22Rv1 (cell line): ENCODE results near the gene PPIL4.

Experiments
- ZFX ChIP-seq: fragments of 450-650 bp; IDR thresholded peaks from 2 replicates; pipeline ENCODE4 v1.6.1; 2017; ENCODE audit warnings: antibody characterized with exemption, borderline replicate concordance
- TF ChIP-seq, protein P1 (sequence below): fragments of 450-650 bp; IDR thresholded peaks from 2 replicates; pipeline ENCODE4 v1.5.1; 2017; ENCODE audit warnings: mild to moderate bottlenecking

DNA sequence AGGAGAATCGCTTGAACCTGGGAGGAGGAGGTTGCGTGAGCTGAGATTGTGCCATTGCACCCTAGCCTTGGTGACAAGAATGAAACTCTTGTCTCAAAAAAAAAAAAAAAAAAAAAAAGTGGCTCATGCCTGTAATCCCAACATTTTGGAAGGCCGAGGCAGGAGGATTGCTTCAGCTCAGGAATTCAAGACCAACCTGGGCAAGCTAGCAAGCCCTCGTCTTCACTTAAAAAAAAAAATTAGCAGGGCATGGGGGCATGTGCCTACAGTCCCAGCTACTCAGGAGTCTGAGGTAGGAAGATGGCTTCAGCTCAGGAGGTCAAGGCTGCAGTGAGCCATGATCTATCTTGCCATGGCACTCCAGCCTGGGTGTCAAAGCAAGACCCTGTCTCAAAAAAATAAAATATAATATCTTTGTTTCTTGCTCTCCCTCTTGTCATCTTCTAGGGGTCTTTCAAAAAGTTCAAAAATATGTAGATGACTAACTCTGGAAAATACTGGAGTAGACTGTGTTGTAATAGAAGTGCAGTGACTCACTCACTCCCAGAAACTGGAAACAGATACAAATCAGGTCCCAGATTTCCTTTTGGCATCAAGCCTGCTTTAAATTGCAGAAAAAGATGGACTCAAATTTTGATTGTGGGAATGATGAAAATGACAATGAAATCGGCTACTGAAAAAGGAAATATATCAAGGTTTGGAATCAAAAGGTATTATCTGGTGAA, 17.5 kb upstream of the PPIL4 start:
- TF ChIP-seq, protein P1, sequence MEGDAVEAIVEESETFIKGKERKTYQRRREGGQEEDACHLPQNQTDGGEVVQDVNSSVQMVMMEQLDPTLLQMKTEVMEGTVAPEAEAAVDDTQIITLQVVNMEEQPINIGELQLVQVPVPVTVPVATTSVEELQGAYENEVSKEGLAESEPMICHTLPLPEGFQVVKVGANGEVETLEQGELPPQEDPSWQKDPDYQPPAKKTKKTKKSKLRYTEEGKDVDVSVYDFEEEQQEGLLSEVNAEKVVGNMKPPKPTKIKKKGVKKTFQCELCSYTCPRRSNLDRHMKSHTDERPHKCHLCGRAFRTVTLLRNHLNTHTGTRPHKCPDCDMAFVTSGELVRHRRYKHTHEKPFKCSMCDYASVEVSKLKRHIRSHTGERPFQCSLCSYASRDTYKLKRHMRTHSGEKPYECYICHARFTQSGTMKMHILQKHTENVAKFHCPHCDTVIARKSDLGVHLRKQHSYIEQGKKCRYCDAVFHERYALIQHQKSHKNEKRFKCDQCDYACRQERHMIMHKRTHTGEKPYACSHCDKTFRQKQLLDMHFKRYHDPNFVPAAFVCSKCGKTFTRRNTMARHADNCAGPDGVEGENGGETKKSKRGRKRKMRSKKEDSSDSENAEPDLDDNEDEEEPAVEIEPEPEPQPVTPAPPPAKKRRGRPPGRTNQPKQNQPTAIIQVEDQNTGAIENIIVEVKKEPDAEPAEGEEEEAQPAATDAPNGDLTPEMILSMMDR, result no peak
- TF ChIP-seq ZFX, result no peak
